IPS DF 6.9 (cell line): ENCODE measurements around the gene MAN2A2.

ENCODE experiments used
- DNase-seq: peaks from one replicate; pipeline ENCODE4 v3.0.0-alpha.2; 2013; ENCODE audit warnings: low read depth, low spot score
- H3K27ac ChIP-seq: one replicate; pipeline ENCODE4 v1.5.1; 2013; ENCODE audit warnings: low read length, control low read depth
- H3K27me3 ChIP-seq: 2 replicates; pipeline ENCODE4 v1.6.1; 2013; ENCODE audit warnings: mild to moderate bottlenecking, low read length; ENCODE audit not compliant: control insufficient read depth, insufficient read depth
- H3K36me3 ChIP-seq: 2 replicates; pipeline ENCODE4 v1.6.1; 2013; ENCODE audit warnings: low read length; ENCODE audit not compliant: control insufficient read depth, insufficient read depth
- H3K4me1 ChIP-seq: 2 replicates; pipeline ENCODE4 v1.6.1; 2013; ENCODE audit warnings: low read length; ENCODE audit not compliant: control insufficient read depth, insufficient read depth
- H3K4me3 ChIP-seq: 2 replicates; pipeline ENCODE4 v1.5.1; 2013; ENCODE audit warnings: mild to moderate bottlenecking, low read length
- H3K9me3 ChIP-seq: 2 replicates; pipeline ENCODE4 v1.6.1; 2013; ENCODE audit warnings: low read length, inconsistent platforms; ENCODE audit not compliant: control insufficient read depth, insufficient read depth
- WGBS: extraction: QIAGEN DNeasy Blood & Tissue Kit; methylation state at CpG from one replicate; pipeline ENCODE4 v1.1.7; 2013; ENCODE audit warnings: mixed read lengths, missing lambda C conversion rate; ENCODE audit not compliant: insufficient read length, insufficient coverage; 5-methylcytosine and 5-hydroxymethylcytosine counted together

Gene MAN2A2

GRCh38 chr15:90884719-90885431, 18.2 kb upstream of the MAN2A2 start:
- DNase-seq, result no peak
- peaks cover 2% of the 10 kb centered on the region; the same call in 1 of the 2 replicates for H3K4me1 ChIP-seq
- peak overlapping the region; percentile 34; the same call in 1 of the 2 replicates for H3K4me3 ChIP-seq
- H3K9me3 ChIP-seq, result no peaks in the 10 kb centered on the region
- H3K27me3 ChIP-seq, result no peaks in the 10 kb centered on the region
- peaks cover 9% of the 10 kb centered on the region for H3K36me3 ChIP-seq
- H3K27ac ChIP-seq, result no peak overlapping the region
- no CpG with 5 or more reads among the region's 16 CpGs for WGBS

- no peaks in the 10 kb centered on the region for H3K9me3 ChIP-seq
- no peaks in the 10 kb centered on the region for H3K27me3 ChIP-seq
- H3K36me3 ChIP-seq, result 0 out of 2 replicates have a peak, but pooled peaks cover 3% of the 10 kb centered on the region
- no peak for DNase-seq
- no peak overlapping the region for H3K27ac ChIP-seq
- no peak overlapping the region for H3K4me3 ChIP-seq
- no CpG with 5 or more reads among the region's 23 CpGs for WGBS
- peaks cover 2% of the 10 kb centered on the region; the same call in 1 of the 2 replicates for H3K4me1 ChIP-seq
Observed at GRCh38 chr15:90885432-90886290, 17.4 kb upstream of the MAN2A2 start.

- Histone ChIP-seq H3K4me1 (peaks cover 2% of the 10 kb centered on the region; the same call in 1 of the 2 replicates), H3K4me3 (no peak overlapping the region), H3K9me3 (no peaks in the 10 kb centered on the region), H3K36me3 (0 out of 2 replicates have a peak, but pooled peaks cover 3% of the 10 kb centered on the region), H3K27ac (no peak overlapping the region), H3K27me3 (no peaks in the 10 kb centered on the region)
- no peak for DNase-seq
- WGBS, result no CpG with 5 or more reads among the region's 5 CpGs
Observed at GRCh38 chr15:90886291-90886614, 16.8 kb upstream of the MAN2A2 start.

GRCh38 chr15:90887037-90887481, 16.0 kb upstream of the MAN2A2 start:
- Histone ChIP-seq H3K9me3 (no peaks in the 10 kb centered on the region), H3K27me3 (no peaks in the 10 kb centered on the region), H3K4me3 (no peak overlapping the region), H3K27ac (no peak overlapping the region), H3K36me3 (no peaks in the 10 kb centered on the region), H3K4me1 (peaks cover 2% of the 10 kb centered on the region; the same call in 1 of the 2 replicates)
- no peak for DNase-seq
- WGBS, result no CpG with 5 or more reads among the region's 13 CpGs

- no peak for DNase-seq
- no peaks in the 10 kb centered on the region for H3K36me3 ChIP-seq
- H3K27me3 ChIP-seq, result no peaks in the 10 kb centered on the region
- no peak overlapping the region for H3K27ac ChIP-seq
- no peaks in the 10 kb centered on the region for H3K9me3 ChIP-seq
- no CpG with 5 or more reads among the region's 18 CpGs for whole genome bisulfite sequencing
- H3K4me1 ChIP-seq, result no peaks in the 10 kb centered on the region
- no peak overlapping the region for H3K4me3 ChIP-seq
Observed at GRCh38 chr15:90889313-90889730, 13.8 kb upstream of the MAN2A2 start.

GRCh38 chr15:90889736-90890456, 13.2 kb upstream of the MAN2A2 start:
- no peaks in the 10 kb centered on the region for H3K36me3 ChIP-seq
- H3K9me3 ChIP-seq, result no peaks in the 10 kb centered on the region
- DNase-seq, result no peak
- no peak overlapping the region for H3K4me3 ChIP-seq
- no peaks in the 10 kb centered on the region for H3K27me3 ChIP-seq
- no peaks in the 10 kb centered on the region for H3K4me1 ChIP-seq
- H3K27ac ChIP-seq, result no peak overlapping the region
- WGBS, result no CpG with 5 or more reads among the region's 31 CpGs

GRCh38 chr15:90890839-90891238, 12.3 kb upstream of the MAN2A2 start:
- H3K4me1 ChIP-seq, result no peaks in the 10 kb centered on the region
- no CpG with 5 or more reads among the region's 12 CpGs for WGBS
- DNase-seq, result no peak
- H3K36me3 ChIP-seq, result no peaks in the 10 kb centered on the region
- H3K27me3 ChIP-seq, result no peaks in the 10 kb centered on the region
- H3K27ac ChIP-seq, result no peak overlapping the region
- H3K4me3 ChIP-seq, result no peak overlapping the region
- H3K9me3 ChIP-seq, result no peaks in the 10 kb centered on the region

GRCh38 chr15:90891346-90891949, 11.7 kb upstream of the MAN2A2 start:
- no peak overlapping the region for H3K4me3 ChIP-seq
- no peaks in the 10 kb centered on the region for H3K27me3 ChIP-seq
- WGBS, result no CpG with 5 or more reads among the region's 8 CpGs
- no peaks in the 10 kb centered on the region for H3K4me1 ChIP-seq
- DNase-seq, result no peak
- H3K27ac ChIP-seq, result no peak overlapping the region
- H3K36me3 ChIP-seq, result no peaks in the 10 kb centered on the region
- H3K9me3 ChIP-seq, result no peaks in the 10 kb centered on the region

GRCh38 chr15:90892023-90892422, 11.1 kb upstream of the MAN2A2 start:
- H3K4me3 ChIP-seq, result no peak overlapping the region
- H3K27me3 ChIP-seq, result no peaks in the 10 kb centered on the region
- H3K4me1 ChIP-seq, result no peaks in the 10 kb centered on the region
- no peaks in the 10 kb centered on the region for H3K36me3 ChIP-seq
- no peak overlapping the region for H3K27ac ChIP-seq
- WGBS, result no CpG with 5 or more reads among the region's 11 CpGs
- no peaks in the 10 kb centered on the region for H3K9me3 ChIP-seq
- DNase-seq, result no peak
